Endothelial cell of umbilical vein (primary cell): ENCODE measurements around the gene PKDREJ. TPM values are rescaled to one million over a fixed set of nuclear protein-coding genes. Genes with fewer than 3 reads are reported as not detected.

ENCODE experiments used
- BruUV-seq: library from RNA; stranded (reverse); fragments of 400-500 nt; replicated peaks from 2 replicates; lab custom pipeline; 2021; lab: Mats Ljungman, UMichigan
- CTCF ChIA-PET: fragments of 300-600, 350-600 bp; sonication (Branson Sonifier 250); formaldehyde crosslinking; loops from one replicate; lab custom pipeline; 2021; ENCODE audit warnings: antibody characterized with exemption, inconsistent platforms; lab: Charles Lee
- POLR2A ChIA-PET: fragments of 300-600, 350-600 bp; sonication (Branson Sonifier 250); formaldehyde crosslinking; loops from one replicate; lab custom pipeline; 2021; ENCODE audit warnings: antibody characterized with exemption, inconsistent platforms; lab: Charles Lee
- DNase-seq: peaks from one replicate; pipeline ENCODE4 v3.0.0-alpha.2; 2011; ENCODE audit warnings: low read depth, low spot score
- FAIRE-seq: peaks from 2 replicates; lab custom pipeline; 2011; peaks lifted over from hg19 to GRCh38; lab: Jason Lieb, UNC
- H2AFZ ChIP-seq: 2 replicates; pipeline ENCODE4 v1.6.0; 2012; ENCODE audit warnings: low read depth, low read length, control low read depth, inconsistent platforms
- H3K27ac ChIP-seq: 2 replicates; pipeline ENCODE4 v1.5.1; 2011; ENCODE audit warnings: low read depth, mild to moderate bottlenecking, control low read depth, low read length, moderate library complexity; ENCODE audit not compliant: insufficient read depth
- H3K27me3 ChIP-seq, 2 experiments: 2 replicates each; pipeline versions ENCODE4 v1.6.0 to v1.6.1; 2011; ENCODE audit warnings: low read length in 2 of 2, mixed read lengths in 1 of 2; ENCODE audit not compliant: control insufficient read depth in 2 of 2, insufficient read depth in 2 of 2
- H3K36me3 ChIP-seq, 2 experiments: 2 replicates in 1 of 2; 3 replicates in 1 of 2; pipeline ENCODE4 v1.5.1; 2011; ENCODE audit warnings: low read length in 2 of 2, mild to moderate bottlenecking in 1 of 2, moderate library complexity in 1 of 2; ENCODE audit not compliant: control insufficient read depth in 2 of 2, insufficient read depth in 2 of 2; ENCODE audit errors: extremely low read depth in 1 of 2
- H3K4me1 ChIP-seq: 3 replicates; pipeline ENCODE4 v1.5.1; 2011; ENCODE audit warnings: mild to moderate bottlenecking, low read length; ENCODE audit not compliant: control insufficient read depth, insufficient read depth; ENCODE audit errors: extremely low read depth
- H3K4me2 ChIP-seq: 2 replicates; pipeline ENCODE4 v1.6.1; 2011; ENCODE audit warnings: low read length, control low read depth, mixed read lengths; ENCODE audit not compliant: insufficient read depth
- H3K4me3 ChIP-seq, 3 experiments: fragments of 200-600 bp in 1 of 3; sonication (generic), shearing (Covaris generic) in 1 of 3; replicated peaks in 1 of 3; 2 replicates each; pipeline ENCODE4 v1.5.1; 2011 to 2016; ENCODE audit warnings: control low read depth in 3 of 3, low read length in 3 of 3, mild to moderate bottlenecking in 2 of 3, inconsistent platforms in 1 of 3, low read depth in 1 of 3, moderate library complexity in 1 of 3; ENCODE audit not compliant: insufficient read depth in 1 of 3
- H3K79me2 ChIP-seq: 2 replicates; pipeline ENCODE4 v1.6.0; 2012; ENCODE audit warnings: low read length, inconsistent platforms; ENCODE audit not compliant: control insufficient read depth, insufficient read depth
- H3K9ac ChIP-seq: replicated peaks from 2 replicates; pipeline ENCODE3; 2011; ENCODE audit warnings: low read length, control low read depth; ENCODE audit not compliant: insufficient read depth; ENCODE audit errors: extremely low read depth
- H3K9me1 ChIP-seq: replicated peaks from 3 replicates; pipeline ENCODE4 v1.6.0; 2011; ENCODE audit warnings: mild to moderate bottlenecking, low read length; ENCODE audit not compliant: control insufficient read depth, insufficient read depth; ENCODE audit errors: extremely low read depth
- H3K9me3 ChIP-seq: replicated peaks from 2 replicates; pipeline ENCODE4 v1.5.1; 2012; ENCODE audit warnings: low read length, inconsistent platforms; ENCODE audit not compliant: control insufficient read depth, insufficient read depth
- H4K20me1 ChIP-seq: replicated peaks from 2 replicates; pipeline ENCODE3; 2011; ENCODE audit warnings: mild to moderate bottlenecking, low read length; ENCODE audit not compliant: control insufficient read depth, insufficient read depth; ENCODE audit errors: extremely low read depth
- CTCF ChIP-seq, 2 donors: IDR thresholded peaks; 1 replicate in 1 of 2; 2 replicates in 1 of 2; pipeline ENCODE4 v1.5.1; 2011; ENCODE audit warnings: low read length in 2 of 2, mild to moderate bottlenecking in 2 of 2, moderate library complexity in 2 of 2, control low read depth in 1 of 2, inconsistent platforms in 1 of 2, low read depth in 1 of 2; ENCODE audit not compliant: insufficient read depth in 1 of 2; ENCODE audit errors: extremely low read depth in 1 of 2
- EZH2 ChIP-seq: IDR thresholded peaks from 2 replicates; pipeline ENCODE4 v1.6.1; 2012; ENCODE audit warnings: borderline replicate concordance, low read depth, mild to moderate bottlenecking, moderate library complexity, low read length, inconsistent platforms; ENCODE audit not compliant: severe bottlenecking
- FOS ChIP-seq: IDR thresholded peaks from 2 replicates; pipeline ENCODE4 v1.6.1; 2011; ENCODE audit warnings: mild to moderate bottlenecking, low read length, moderate library complexity, borderline replicate concordance; ENCODE audit not compliant: insufficient read depth
- GATA2 ChIP-seq: IDR thresholded peaks from 2 replicates; pipeline ENCODE4 v1.7.0; 2011; ENCODE audit warnings: low read depth, mild to moderate bottlenecking, moderate library complexity, mixed read lengths, low read length; ENCODE audit not compliant: insufficient read length, insufficient read depth
- JUN ChIP-seq: IDR thresholded peaks from 2 replicates; pipeline ENCODE4 v1.6.1; 2011; ENCODE audit warnings: borderline replicate concordance, low read depth; ENCODE audit not compliant: insufficient read length, insufficient read depth
- MAX ChIP-seq: IDR thresholded peaks from 2 replicates; pipeline ENCODE4 v1.6.1; 2011; ENCODE audit not compliant: insufficient read depth, insufficient read length
- POLR2A ChIP-seq: IDR thresholded peaks from 2 replicates; pipeline ENCODE4 v1.6.1; 2012; ENCODE audit warnings: low read depth, mild to moderate bottlenecking, control low read depth, low read length
- POLR2AphosphoS5 ChIP-seq: IDR thresholded peaks from 2 replicates; pipeline ENCODE4 v1.6.1; 2012; ENCODE audit warnings: low read depth, mild to moderate bottlenecking, control low read depth, low read length, moderate library complexity; ENCODE audit not compliant: insufficient read depth
- dilution Hi-C: fragments of 300-500 bp; cut with MboI; formaldehyde crosslinking; loops from one replicate; pipeline ENCODE4 v1.15.0; 2019; ENCODE audit warnings: low sequenced_read_pairs; ENCODE audit not compliant: extremely low pct_ligation_motif_present
- intact Hi-C: fragments of 100-400 bp; cut with micrococcal nuclease; formaldehyde crosslinking; loops from one replicate; pipeline ENCODE4 v1.10.0; 2022
- polyA plus RNA-seq, 4 experiments: library from polyadenylated mRNA; depleted of rRNA in 3 of 4; stranded (reverse) in 3 of 4; unstranded in 1 of 4; fragments of >200 nt; gene quantifications; 2 replicates each; pipeline versions ENCODE4 v1.2.1 to v1.2.3, GENCODE V29; 2011 to 2012; ENCODE audit warnings: missing spikeins in 1 of 4
- total RNA-seq: library from RNA; stranded (reverse); gene quantifications from 2 replicates; pipeline ENCODE4 v1.2.3, GENCODE V29; 2021

PKDREJ gene
- total and polyA plus RNA-seq, 2 donors (not counting 3 experiments of a cell fraction or from before 2014, with no cell fraction given), result not detected

- no peaks in the 10 kb centered on the region for H4K20me1 ChIP-seq
- no peaks in the 10 kb centered on the region for H3K4me1 ChIP-seq
- no peaks in the 10 kb centered on the region for H3K27me3 ChIP-seq
- no peak overlapping the region for H2AFZ ChIP-seq
- intact Hi-C loops, result no loop called here
- dilution Hi-C loops, result no loop called here
- no peak overlapping the region for H3K4me2 ChIP-seq
- H3K4me3 ChIP-seq, result no peak overlapping the region
- no peaks in the 10 kb centered on the region for H3K9me3 ChIP-seq
- peaks cover 18 to 46% of the 10 kb centered on the region in 2 experiments for H3K36me3 ChIP-seq
- no peaks in the 10 kb centered on the region for H3K9me1 ChIP-seq
- H3K79me2 ChIP-seq, result no peaks in the 10 kb centered on the region
- H3K9ac ChIP-seq, result no peak overlapping the region
- TF ChIP-seq POLR2A (no peak), FOS (no peak), EZH2 (no peak), CTCF (IDR thresholded peaks at IDR 0.05; ENCODE audit: extremely low read depth in 1 of 2, insufficient read depth in 1 of 2, low read depth in 1 of 2, low read length in 2 of 2) (no peak), POLR2AphosphoS5 (no peak), JUN (no peak), MAX (no peak), GATA2 (no peak)
- FAIRE-seq (no peak), DNase-seq (no peak)
- H3K27ac ChIP-seq, result no peak overlapping the region
- BruUV-seq, result no TSS peak
- POLR2A ChIA-PET, result interaction anchor here (0.6 kb wide), 1 partner anchor 30 kb away, joined by 4 read pairs; the partner anchor contains the start of gene CDPF1
- CTCF ChIA-PET, result interaction anchor here (0.7 to 1.3 kb wide), 4 partner anchors 12 to 158 kb away, joined by 3 to 5 read pairs (median 4); partner anchors contain the start of gene TTC38
Measured at GRCh38 chr22:46280063-46280817, 17.1 kb upstream of the PKDREJ start.
